T-helper 22 cell (primary cell): ENCODE measurements around the gene ING1.

Source experiments
- DNase-seq: peaks from one replicate; pipeline ENCODE4 v3.0.0-alpha.2; 2020; ENCODE audit warnings: low read depth

The ING1 gene

DNA sequence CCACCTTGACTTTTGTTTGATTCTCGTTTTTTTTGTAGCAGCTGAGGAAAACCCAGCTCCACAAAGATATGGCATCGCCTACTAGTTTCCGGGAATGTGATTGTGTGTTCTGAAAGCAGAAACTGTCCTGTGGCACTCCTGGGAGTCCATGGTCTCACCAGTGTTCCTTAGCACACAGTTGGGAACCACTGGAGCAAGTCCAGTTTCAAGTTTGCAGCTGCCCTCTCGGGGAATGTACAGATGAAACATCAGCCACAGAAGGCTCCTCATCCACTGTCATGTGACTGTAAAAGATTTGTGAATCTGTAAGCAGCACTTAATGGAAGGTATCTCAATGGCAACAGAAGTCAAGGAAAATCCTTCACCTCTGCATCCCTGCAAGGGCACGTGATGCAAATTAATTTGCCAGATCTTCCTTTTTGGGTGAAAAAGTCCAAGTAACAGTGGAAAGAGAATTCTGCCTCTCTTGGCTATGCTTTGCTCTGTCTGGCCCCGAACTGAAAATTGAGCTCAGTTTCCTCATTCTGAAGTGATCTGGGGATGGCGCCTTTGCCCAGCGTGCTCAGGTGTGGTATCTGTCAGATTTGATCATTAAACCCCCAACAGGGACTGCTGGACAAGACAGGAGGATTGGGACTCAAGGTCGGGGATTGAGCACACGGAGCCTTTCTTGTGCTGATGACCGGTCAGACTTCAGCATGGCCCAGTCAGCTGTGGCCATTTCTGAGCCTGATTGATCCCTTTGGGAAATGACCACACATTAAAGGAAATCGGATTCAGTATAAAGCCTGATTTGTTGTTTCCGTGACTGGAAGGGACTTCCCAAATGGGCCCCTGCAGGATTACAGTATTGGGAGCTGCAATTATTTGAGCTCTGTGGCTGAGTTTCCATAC lies 58.8 kb downstream of the ING1 start:
- DNase-seq = no peak
